Activated CD4-positive, alpha-beta T cell treated with anti-CD3 and anti-CD28 coated beads, Interleukin-2, amount 50 U/mL, for 48 hours (primary cell): Measurements from ENCODE around the gene QSOX2.
"Not testable (repeated sequence)": the region's sequence is repeated elsewhere in the genome, so short reads cannot be mapped to it uniquely, and the experiment has no call there.

ENCODE experiments used
- DNase-seq, 2 experiments: peaks; one replicate each; pipeline ENCODE4 v3.0.0-alpha.2; 2020

Gene QSOX2

GRCh38 chr9:136248951-136249876 lies 3.6 kb upstream of the QSOX2 start:
- no peak for DNase-seq

GRCh38 chr9:136247947-136248637 lies 2.5 kb upstream of the QSOX2 start:
- DNase-seq, result no peak

DNA sequence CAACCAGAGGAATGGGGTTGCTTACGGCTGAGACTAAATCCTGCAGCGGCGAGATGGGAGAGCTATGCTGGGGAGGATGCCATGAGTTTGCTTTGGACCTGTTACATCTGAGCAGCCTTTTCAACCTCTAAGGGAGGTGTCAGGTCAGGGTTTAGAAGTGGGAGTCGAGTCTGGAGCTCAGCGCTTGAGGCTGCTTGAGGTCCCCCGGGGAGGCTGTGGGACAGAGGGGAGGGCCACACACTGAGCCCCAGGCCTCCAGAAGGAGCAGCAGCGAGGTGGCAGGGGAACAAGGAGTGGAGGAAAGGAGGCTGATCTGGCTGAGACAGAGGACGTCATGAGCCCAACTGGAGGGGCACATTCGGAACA lies 1.9 kb upstream of the QSOX2 start:
- DNase-seq, result no peak

DNA sequence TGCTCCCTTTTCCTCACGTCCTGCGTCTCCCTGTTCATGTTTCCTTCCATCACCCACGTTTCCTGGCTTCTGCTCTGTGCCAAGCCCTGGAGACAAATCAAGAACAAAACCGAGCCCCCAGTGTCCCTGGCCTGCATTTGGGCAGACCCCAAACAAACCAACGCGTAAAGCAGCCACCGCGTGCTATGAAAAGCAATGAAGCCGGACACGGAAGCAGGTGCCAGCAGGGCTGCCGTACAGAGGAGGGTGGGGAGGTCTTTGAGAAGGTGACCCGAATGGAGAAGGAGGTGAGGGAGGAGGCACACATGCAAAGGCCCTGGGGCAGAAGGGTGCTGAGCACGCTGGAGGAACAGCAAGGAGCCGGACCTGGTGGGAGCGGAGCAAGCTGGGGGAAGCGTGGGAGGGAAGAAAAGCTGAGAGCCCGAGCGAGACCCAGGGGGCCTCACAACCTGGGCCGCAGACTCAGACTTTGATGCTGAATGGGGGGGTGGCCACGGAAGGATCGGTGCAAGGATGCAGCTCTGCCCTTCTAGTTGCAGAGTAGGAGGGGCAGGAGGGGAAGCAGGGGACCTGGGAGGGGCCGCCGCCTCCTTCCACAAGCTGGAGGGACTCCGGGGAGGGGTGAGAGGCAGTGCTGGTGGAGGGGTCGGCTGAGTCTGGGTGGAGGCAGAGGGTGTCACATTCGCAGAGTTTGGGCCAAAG lies 1.4 kb upstream of the QSOX2 start:
- no peak for DNase-seq

GRCh38 chr9:136244969-136245218 lies 718 bp downstream of the QSOX2 start:
- DNase-seq, result no peak

DNA sequence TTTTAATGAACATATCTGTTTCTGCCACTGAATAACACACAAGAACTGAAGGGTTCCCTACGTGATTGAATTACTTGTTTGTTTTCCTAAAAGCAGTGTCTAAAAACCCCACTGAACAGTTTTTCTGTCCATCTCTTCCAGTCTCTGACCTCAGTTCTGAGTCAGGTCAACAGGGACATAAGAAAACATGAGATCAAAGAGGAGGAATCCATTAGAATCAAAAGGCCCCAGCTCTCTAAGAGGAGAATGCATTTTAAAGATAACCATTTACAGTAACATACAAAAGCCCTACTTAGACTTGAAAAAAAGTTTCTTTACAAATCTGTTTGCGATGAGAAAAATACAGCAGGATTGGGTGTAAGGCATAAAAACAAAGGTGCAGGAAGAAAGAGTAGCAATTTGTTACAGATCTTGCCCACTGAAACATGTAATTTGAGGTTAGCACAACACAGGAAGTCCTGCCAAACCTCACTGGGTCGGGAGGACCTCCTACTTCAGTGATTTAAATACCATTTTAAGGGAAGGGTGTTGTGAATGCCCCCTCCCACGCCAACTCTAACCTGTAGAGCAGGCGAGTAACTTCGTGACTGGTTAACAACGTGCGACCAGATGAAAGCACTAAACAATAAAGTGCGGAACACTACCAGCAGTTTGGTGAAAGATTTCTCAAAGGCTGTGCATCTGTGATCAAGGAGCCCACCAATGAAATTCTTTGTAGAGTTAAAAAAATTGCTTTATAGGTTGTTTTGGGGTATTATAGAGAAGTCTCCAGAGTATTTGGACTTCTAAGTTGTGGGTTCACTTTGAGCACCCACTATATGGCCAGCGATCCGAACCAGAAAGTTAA lies 1.3 kb downstream of the QSOX2 start:
- peak; percentile 68 to 79 for DNase-seq

DNA sequence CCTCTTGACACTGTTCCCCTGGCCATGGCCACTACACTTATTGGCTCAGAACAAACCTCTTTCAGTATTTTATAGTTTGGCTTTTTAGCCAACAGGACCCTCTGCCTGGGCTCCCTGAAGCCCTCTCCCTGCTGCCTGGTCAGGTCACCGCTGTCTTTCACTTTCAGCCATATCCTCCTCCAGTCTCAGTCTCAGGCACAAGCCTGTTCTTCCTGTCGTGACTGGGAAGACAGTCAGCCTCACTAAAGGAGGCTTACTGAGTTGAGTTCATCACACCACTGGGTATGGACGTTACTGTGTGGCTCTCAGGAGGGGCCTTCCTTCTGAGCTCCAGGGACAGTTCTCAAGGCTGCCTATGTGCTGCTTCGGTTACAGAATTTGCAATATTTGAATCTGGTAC lies 2.0 kb downstream of the QSOX2 start:
- no peak for DNase-seq

DNA sequence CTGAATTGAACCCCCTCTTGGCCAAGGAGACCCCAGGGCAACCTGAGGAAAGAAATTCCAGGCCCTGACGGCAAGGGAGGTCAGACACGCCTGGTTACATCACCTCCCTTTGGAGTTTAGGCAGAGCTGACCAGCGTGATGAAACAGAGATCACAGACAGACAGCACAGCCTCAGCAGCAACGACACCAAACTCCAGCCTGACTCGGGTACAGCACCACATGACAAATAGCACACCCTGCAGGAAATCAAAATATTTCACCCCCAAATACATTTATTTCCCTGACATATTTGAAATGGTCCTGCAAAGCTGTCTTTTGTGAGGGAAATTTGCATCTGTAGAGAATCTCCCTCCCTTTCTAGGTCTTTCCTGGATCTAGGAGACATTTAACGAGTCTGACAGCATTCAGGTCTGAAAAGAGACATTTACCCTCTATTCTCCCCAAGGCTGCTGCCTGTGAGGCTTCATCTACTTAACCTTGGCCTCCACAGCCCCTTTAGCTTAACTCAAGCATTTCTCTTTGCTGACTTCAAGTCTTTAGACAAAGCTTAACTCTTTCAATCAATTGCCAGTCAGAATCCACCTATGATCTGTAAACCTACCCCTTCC lies 2.6 kb downstream of the QSOX2 start:
- no peak for DNase-seq

GRCh38 chr9:136242248-136242647 lies 3.4 kb downstream of the QSOX2 start:
- DNase-seq, result no peak

DNA sequence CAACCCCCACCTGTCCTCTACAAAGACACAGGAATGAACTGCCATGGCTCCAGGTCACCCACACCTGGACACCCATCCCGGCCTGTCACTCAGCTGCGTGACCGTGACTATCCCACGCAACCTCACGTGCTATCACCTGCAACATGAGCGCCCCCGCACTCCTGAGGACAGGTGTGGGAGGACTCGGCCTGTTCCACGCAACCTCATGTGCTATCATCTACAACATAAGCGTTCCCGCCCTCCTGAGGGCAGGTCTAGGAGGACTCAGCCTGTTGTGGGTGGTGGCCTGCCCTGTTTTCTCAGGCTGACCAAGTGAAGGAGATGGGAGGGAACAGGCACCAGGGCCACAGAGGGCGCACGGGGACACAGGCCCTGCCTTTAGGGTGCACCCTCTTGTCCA lies 4.1 kb downstream of the QSOX2 start:
- no peak for DNase-seq

DNA sequence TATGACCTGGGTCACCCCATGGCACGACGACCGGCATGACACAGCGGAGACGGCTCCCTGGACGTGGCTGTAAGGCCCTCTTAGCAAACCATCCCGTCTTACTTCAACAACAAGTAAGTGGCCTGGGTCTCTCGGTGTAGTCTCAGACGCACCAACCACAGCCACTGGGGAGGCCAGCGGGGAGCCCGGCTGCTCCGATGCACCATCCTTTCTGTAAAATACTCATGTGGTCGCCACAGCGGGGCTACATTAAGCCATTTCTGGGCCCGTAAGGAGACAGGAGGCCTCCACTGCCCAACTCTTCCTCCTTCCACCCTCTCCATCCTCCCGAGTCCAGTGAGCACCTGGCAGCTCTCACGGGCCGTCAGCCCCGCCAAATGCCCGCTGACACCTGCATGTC lies 4.7 kb downstream of the QSOX2 start:
- DNase-seq, result no peak

DNA sequence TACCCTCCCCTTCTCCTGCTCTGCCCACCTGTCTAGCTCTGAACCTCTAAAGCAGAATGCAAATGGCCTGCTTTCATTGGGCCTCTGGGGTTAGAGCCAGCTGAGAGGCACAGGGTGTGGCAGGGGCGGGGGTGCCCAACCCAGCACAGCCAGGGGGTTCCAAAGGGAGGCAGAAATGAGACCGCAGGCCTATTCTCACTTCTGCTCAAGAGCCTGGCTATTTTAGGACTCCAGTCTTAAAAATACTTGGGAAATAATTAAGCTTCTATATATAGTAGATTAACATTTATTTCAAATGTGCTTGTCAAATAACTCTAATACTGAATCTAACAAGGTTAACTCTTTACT lies 5.7 kb downstream of the QSOX2 start:
- DNase-seq, result no peak

- DNase-seq, result no peak
Measured at GRCh38 chr9:136239135-136239982, 6.3 kb downstream of the QSOX2 start.

GRCh38 chr9:136238342-136238732 lies 7.3 kb downstream of the QSOX2 start:
- DNase-seq, result no peak

DNA sequence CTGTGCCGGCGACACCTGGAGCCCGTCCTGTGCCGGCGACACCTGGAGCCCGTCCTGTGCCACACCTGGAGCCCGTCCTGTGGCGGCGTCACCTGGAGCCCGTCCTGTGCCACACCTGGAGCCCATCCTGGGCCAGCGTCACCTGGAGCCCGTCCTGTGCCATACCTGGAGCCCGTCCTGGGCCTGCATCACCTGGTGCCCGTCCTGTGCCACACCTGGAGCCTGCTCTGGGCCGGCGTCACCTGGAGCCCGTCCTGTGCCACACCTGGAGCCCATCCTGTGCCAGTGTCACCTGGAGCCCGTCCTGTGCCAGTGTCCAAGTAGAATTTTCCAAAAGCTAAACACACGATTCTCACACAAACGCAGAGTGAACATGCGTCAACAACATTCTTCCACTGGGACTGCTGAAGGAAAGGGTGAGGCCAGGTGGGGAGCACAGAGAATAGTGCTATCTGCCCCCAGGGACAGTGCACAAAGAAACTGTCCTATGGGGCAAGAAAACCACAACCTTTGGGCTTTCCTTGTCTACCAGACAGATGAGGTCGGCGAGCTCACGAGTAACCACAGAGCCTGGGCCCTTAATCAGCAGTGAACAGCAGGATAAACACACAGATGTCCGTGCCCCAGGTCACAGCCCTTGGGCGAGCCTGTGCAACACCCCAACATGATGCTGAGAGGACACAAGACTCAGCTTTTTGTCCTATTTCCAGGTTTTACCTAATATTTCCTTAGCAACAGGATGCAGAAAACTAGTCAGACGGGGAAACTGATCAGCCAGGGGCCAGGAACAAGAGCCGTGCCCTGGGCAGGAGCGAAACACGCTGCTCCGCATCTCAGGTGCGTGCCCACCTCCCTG lies 7.9 kb downstream of the QSOX2 start:
- DNase-seq, result no peak

GRCh38 chr9:136236471-136237410 lies 8.9 kb downstream of the QSOX2 start:
- not testable (repeated sequence) for DNase-seq

DNA sequence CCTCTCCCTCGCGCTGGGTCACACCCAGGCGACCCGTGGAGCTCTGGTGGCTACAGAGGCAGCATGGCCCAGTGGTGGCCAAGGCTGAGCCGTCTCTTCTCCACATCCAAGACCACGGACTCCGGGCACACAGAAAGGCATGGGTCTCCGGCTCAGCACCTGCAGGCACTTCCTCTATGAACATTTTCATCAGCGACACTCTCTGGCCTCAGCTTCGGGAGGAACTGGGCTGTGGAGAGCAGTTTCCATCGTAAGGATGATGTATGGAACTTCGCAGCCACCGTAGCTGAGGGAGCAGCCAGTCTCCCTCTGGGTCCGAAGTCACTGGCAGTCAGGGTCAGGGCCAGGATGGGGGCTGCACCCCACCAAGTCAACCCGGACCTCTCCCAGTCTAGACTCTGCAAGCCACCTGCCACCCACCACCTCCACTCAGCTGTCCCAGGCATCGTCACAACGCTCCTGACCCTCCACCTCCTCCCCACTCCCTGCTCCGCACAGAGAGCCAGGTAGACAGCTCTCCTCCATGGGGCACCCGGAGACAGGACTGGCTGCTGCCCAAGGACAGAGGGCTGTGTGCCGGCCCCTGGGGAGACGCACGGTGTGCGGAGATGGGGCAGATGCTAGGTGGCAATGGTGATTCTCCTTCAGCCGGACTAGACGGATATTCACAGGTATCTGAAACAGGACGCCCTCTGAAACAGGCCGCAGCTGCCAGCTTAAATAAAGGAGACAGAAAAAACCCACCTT lies 9.7 kb downstream of the QSOX2 start:
- no peak for DNase-seq

DNA sequence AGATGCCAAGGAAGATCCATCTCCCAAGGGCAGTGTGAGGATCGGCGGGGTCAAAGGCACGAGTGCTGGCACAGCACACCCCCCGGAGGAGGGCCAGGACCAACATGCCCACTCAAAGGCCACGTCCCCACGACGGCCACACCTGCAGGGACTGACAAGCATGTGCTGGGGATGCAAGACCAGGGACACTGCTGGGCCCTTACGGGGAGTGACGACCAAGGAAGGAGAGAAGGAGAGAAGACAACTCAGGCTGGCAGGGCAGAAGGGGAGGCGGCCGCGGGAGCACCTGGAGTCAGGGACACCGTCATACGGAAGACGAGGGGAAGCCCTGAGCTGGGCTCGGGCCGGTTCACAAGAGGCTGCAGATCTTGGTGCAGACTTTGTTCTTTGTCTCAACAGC lies 10.4 kb downstream of the QSOX2 start:
- DNase-seq, result no peak

- DNase-seq, result no peak
Measured at GRCh38 chr9:136234597-136234996, 11.0 kb downstream of the QSOX2 start.
